ENCODE data around the gene ASAP3.

- TF ChIP-seq CTCF (IDR thresholded peaks at IDR 0.05), result no peak
- no peak for TF ChIP-seq POLR2A (IDR thresholded peaks at IDR 0.05)
Measured at GRCh38 chr1:23481904-23482303, 2.1 kb downstream of the ASAP3 start.
